ENCODE results near the gene RSPRY1.
"Not testable (repeated sequence)": the region's sequence is repeated elsewhere in the genome, so short reads cannot be mapped to it uniquely, and the experiment has no call there.

GRCh38 chr16:57275946-57276345 is 89.8 kb downstream of the RSPRY1 start:
- TF ChIP-seq POLR2AphosphoS5 (IDR thresholded peaks at IDR 0.05), result not testable (repeated sequence)
- TF ChIP-seq, protein P1, sequence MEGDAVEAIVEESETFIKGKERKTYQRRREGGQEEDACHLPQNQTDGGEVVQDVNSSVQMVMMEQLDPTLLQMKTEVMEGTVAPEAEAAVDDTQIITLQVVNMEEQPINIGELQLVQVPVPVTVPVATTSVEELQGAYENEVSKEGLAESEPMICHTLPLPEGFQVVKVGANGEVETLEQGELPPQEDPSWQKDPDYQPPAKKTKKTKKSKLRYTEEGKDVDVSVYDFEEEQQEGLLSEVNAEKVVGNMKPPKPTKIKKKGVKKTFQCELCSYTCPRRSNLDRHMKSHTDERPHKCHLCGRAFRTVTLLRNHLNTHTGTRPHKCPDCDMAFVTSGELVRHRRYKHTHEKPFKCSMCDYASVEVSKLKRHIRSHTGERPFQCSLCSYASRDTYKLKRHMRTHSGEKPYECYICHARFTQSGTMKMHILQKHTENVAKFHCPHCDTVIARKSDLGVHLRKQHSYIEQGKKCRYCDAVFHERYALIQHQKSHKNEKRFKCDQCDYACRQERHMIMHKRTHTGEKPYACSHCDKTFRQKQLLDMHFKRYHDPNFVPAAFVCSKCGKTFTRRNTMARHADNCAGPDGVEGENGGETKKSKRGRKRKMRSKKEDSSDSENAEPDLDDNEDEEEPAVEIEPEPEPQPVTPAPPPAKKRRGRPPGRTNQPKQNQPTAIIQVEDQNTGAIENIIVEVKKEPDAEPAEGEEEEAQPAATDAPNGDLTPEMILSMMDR (IDR thresholded peaks at IDR 0.05), result not testable (repeated sequence)

Measured in esophagus muscularis mucosa (tissue), 3 donors.